GM10248 (cell line): ENCODE measurements around the gene FMN1.

ENCODE experiments used
- CTCF ChIA-PET: fragments of 300-600 bp; sonication (Branson Sonifier 250); formaldehyde crosslinking; extraction: SDS; loops from one replicate; lab custom pipeline; 2021; ENCODE audit warnings: antibody characterized with exemption; lab: Yijun Ruan, JAX
- POLR2A ChIA-PET: fragments of 350-650 bp; sonication (Branson Sonifier 250); formaldehyde crosslinking; extraction: SDS; loops from one replicate; lab custom pipeline; 2020; ENCODE audit warnings: antibody characterized with exemption; lab: Yijun Ruan, JAX
- DNase-seq: peaks from one replicate; pipeline ENCODE4 v3.0.0; 2012; ENCODE audit errors: extremely low spot score
- CTCF ChIP-seq: IDR thresholded peaks from 2 replicates; pipeline ENCODE4 v1.5.1; 2012; ENCODE audit warnings: mild to moderate bottlenecking, low read depth; ENCODE audit errors: extremely low read depth, missing control alignments, control extremely low read depth

The FMN1 gene

GRCh38 chr15:32730677-32731654 lies 463.5 kb downstream of the FMN1 start:
- no peak for TF ChIP-seq CTCF
- DNase-seq = no peak
- POLR2A ChIA-PET = no interaction called here
- CTCF ChIA-PET = no interaction called here

- CTCF ChIA-PET = no interaction called here
- TF ChIP-seq CTCF = no peak
- POLR2A ChIA-PET = no interaction called here
- no peak for DNase-seq
These were observed 464.7 kb downstream of the FMN1 start for GRCh38 chr15:32729700-32730395.

GRCh38 chr15:32723171-32723948 lies 471.2 kb downstream of the FMN1 start:
- POLR2A ChIA-PET = no interaction called here
- CTCF ChIA-PET = interaction anchor here (0.8 to 2.0 kb wide), 5 partner anchors 10 to 120 kb away, joined by 3 to 7 read pairs (median 3); no protein-coding TSS in a partner anchor
- DNase-seq = peak; percentile 53
- TF ChIP-seq CTCF = no peak

GRCh38 chr15:32722136-32722535 lies 472.4 kb downstream of the FMN1 start:
- POLR2A ChIA-PET = no interaction called here
- no peak for DNase-seq
- CTCF ChIA-PET = interaction anchor here (1.1 to 2.0 kb wide), 3 partner anchors 14 to 60 kb away, joined by 3 to 7 read pairs (median 4); no protein-coding TSS in a partner anchor
- TF ChIP-seq CTCF = no peak

GRCh38 chr15:32721596-32721995 lies 472.9 kb downstream of the FMN1 start:
- ChIA-PET POLR2A (no interaction called here), CTCF (interaction anchor here (1.1 to 2.0 kb wide), 2 partner anchors 14 to 60 kb away, joined by 4 to 7 read pairs; no protein-coding TSS in a partner anchor)
- no peak for TF ChIP-seq CTCF
- no peak for DNase-seq
